ENCODE data around the gene WDR55.

The WDR55 gene

DNA sequence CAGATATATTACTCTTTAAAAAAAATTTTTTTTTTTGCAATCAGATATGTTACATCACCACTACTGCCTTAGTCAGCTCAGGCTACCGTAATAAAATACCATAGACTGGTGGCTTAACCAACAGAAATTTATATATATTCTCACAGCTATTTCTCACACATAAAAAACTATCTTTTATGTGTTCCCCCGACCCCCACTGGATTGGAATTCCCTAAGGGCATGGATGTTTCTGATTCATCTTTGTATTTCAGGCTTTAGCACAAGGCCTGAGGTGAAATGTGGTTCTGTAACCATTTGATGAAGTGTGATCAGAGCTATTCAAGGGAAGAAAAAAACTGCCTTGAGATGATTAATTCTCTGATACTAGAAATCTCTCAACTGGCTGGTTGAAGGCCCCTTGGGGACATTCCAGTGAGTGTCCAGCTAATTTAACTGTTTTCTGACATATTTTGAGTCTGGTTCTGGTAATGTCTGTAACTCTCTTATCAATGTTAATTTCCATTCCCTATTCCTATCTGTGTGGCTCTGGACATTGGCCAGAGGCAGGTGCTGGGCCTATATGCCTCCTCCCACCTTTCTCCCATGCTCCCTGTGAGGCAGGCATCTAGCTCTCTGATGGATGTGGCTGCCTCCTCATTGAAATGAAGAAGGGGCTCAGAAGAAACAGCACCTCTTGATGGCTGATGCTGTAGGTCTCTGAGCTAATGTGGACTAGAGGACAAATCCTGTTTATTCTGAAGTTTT, 34.2 kb upstream of the WDR55 start:
- ChIA-PET POLR2A (no interaction called here), CTCF (interaction anchor here (0.8 to 1.5 kb wide), 7 partner anchors 11 to 83 kb away, joined by 3 to 6 read pairs (median 3); partner anchors contain the start of gene EIF4EBP3)
- H3K27ac ChIP-seq (ENCODE audit: insufficient read depth in 1 of 2, low read depth in 1 of 2, low read length in 2 of 2, poor library complexity in 1 of 2, severe bottlenecking in 2 of 2): no peak overlapping the region
- peaks cover 0 to 22% (median 17%) of the 10 kb centered on the region in 4 experiments for H3K4me1 ChIP-seq (ENCODE audit: control extremely low read depth in 1 of 4, control insufficient read depth in 4 of 4, insufficient read depth in 4 of 4, low read length in 3 of 4)
- DNase-seq: no peak
- H3K9me3 ChIP-seq (ENCODE audit: control extremely low read depth in 1 of 5, control insufficient read depth in 4 of 5, insufficient read depth in 2 of 5, low read depth in 1 of 5, low read length in 4 of 5): peaks cover 0 to 16% (median 5%) of the 10 kb centered on the region in 5 experiments
- no peaks in the 10 kb centered on the region for H3K36me3 ChIP-seq (ENCODE audit: control insufficient read depth in 4 of 4, insufficient read depth in 4 of 4, low read length in 3 of 4)
- peaks cover 0 to 51% (median 30%) of the 10 kb centered on the region in 5 experiments for H3K27me3 ChIP-seq (replicated peaks in 2 of 5; ENCODE audit: control insufficient read depth in 4 of 5, insufficient read depth in 5 of 5, low read length in 4 of 5)
- 86% methylated on average over 2 of the region's 2 CpGs for WGBS (ENCODE audit: insufficient coverage)
- H3K4me3 ChIP-seq (ENCODE audit: control insufficient read depth in 1 of 7, extremely low read depth in 1 of 7, insufficient read depth in 4 of 7, low read depth in 2 of 7, low read length in 6 of 7): peak overlapping the region in 1 of 7 experiments; percentile 13

GRCh38 chr5:140631036-140631417, 33.7 kb upstream of the WDR55 start:
- DNase-seq: no peak
- 100% methylated on average over 4 of the region's 4 CpGs for whole genome bisulfite sequencing (ENCODE audit: insufficient coverage)
- CTCF ChIA-PET: interaction anchor here (1.0 to 1.5 kb wide), 4 partner anchors 12 to 84 kb away, joined by 3 to 6 read pairs (median 4); partner anchors contain the start of gene EIF4EBP3

GRCh38 chr5:140631831-140632365, 32.8 kb upstream of the WDR55 start:
- ChIA-PET POLR2A (interaction anchor here (0.7 kb wide), 1 partner anchor 11 kb away, joined by 3 read pairs; no protein-coding TSS in a partner anchor), CTCF (interaction anchor here (1.0 to 5.2 kb wide), 4 partner anchors 9 to 84 kb away, joined by 3 to 69 read pairs (median 6); partner anchors contain the start of genes EIF4EBP3, IK and NDUFA2)

More at GRCh38 chr5:140631036-140631417, 33.7 kb upstream of the WDR55 start:
- H3K36me3 ChIP-seq (ENCODE audit: control insufficient read depth in 4 of 4, insufficient read depth in 4 of 4, low read length in 3 of 4): no peaks in the 10 kb centered on the region
- peaks cover 0 to 47% (median 29%) of the 10 kb centered on the region in 5 experiments for H3K27me3 ChIP-seq (replicated peaks in 2 of 5; ENCODE audit: control insufficient read depth in 4 of 5, insufficient read depth in 5 of 5, low read length in 4 of 5)
- no peak overlapping the region for H3K27ac ChIP-seq (ENCODE audit: insufficient read depth in 1 of 2, low read depth in 1 of 2, low read length in 2 of 2, poor library complexity in 1 of 2, severe bottlenecking in 2 of 2)
- H3K4me3 ChIP-seq (ENCODE audit: control insufficient read depth in 1 of 7, extremely low read depth in 1 of 7, insufficient read depth in 4 of 7, low read depth in 2 of 7, low read length in 6 of 7): peak overlapping the region in 1 of 7 experiments; percentile 35
- H3K4me1 ChIP-seq (ENCODE audit: control extremely low read depth in 1 of 4, control insufficient read depth in 4 of 4, insufficient read depth in 4 of 4, low read length in 3 of 4): peaks cover 0 to 22% (median 17%) of the 10 kb centered on the region in 4 experiments
- peaks cover 0 to 16% (median 5%) of the 10 kb centered on the region in 5 experiments for H3K9me3 ChIP-seq (ENCODE audit: control extremely low read depth in 1 of 5, control insufficient read depth in 4 of 5, insufficient read depth in 2 of 5, low read depth in 1 of 5, low read length in 4 of 5)
- POLR2A ChIA-PET: no interaction called here

GRCh38 chr5:140632366-140633020, 32.2 kb upstream of the WDR55 start:
- WGBS (ENCODE audit: insufficient coverage): under 1% methylated on average over 51 of the region's 51 CpGs
- POLR2A ChIA-PET: interaction anchor here (0.7 kb wide), 1 partner anchor 10 kb away, joined by 3 read pairs; no protein-coding TSS in a partner anchor
- Histone ChIP-seq H3K4me3 (ENCODE audit: control insufficient read depth in 1 of 7, extremely low read depth in 1 of 7, insufficient read depth in 4 of 7, low read depth in 2 of 7, low read length in 6 of 7) (peak overlapping the region; percentile 27 to 74 (median 50)), H3K4me1 (ENCODE audit: control extremely low read depth in 1 of 4, control insufficient read depth in 4 of 4, insufficient read depth in 4 of 4, low read length in 3 of 4) (peaks cover 0 to 22% (median 17%) of the 10 kb centered on the region in 4 experiments), H3K27me3 (replicated peaks in 2 of 5; ENCODE audit: control insufficient read depth in 4 of 5, insufficient read depth in 5 of 5, low read length in 4 of 5) (peaks cover 0 to 46% (median 26%) of the 10 kb centered on the region in 5 experiments), H3K36me3 (ENCODE audit: control insufficient read depth in 4 of 4, insufficient read depth in 4 of 4, low read length in 3 of 4) (no peaks in the 10 kb centered on the region), H3K27ac (ENCODE audit: insufficient read depth in 1 of 2, low read depth in 1 of 2, low read length in 2 of 2, poor library complexity in 1 of 2, severe bottlenecking in 2 of 2) (no peak overlapping the region), H3K9me3 (ENCODE audit: control extremely low read depth in 1 of 5, control insufficient read depth in 4 of 5, insufficient read depth in 2 of 5, low read depth in 1 of 5, low read length in 4 of 5) (peaks cover 0 to 11% (median 3%) of the 10 kb centered on the region in 5 experiments)
- CTCF ChIA-PET: interaction anchor here (0.8 to 5.2 kb wide), 7 partner anchors 10 to 84 kb away, joined by 3 to 69 read pairs (median 4); partner anchors contain the start of genes EIF4EBP3, IK and NDUFA2
- peak in 2 of 3 donors; percentile 59 to 71 for DNase-seq

More at GRCh38 chr5:140631831-140632365, 32.8 kb upstream of the WDR55 start:
- H3K27ac ChIP-seq (ENCODE audit: insufficient read depth in 1 of 2, low read depth in 1 of 2, low read length in 2 of 2, poor library complexity in 1 of 2, severe bottlenecking in 2 of 2): no peak overlapping the region
- DNase-seq: peak in 2 of 3 donors; percentile 45 to 61
- H3K4me3 ChIP-seq (ENCODE audit: control insufficient read depth in 1 of 7, extremely low read depth in 1 of 7, insufficient read depth in 4 of 7, low read depth in 2 of 7, low read length in 6 of 7): peak overlapping the region; percentile 27 to 74 (median 50)
- H3K36me3 ChIP-seq (ENCODE audit: control insufficient read depth in 4 of 4, insufficient read depth in 4 of 4, low read length in 3 of 4): no peaks in the 10 kb centered on the region
- peaks cover 0 to 46% (median 26%) of the 10 kb centered on the region in 5 experiments for H3K27me3 ChIP-seq (replicated peaks in 2 of 5; ENCODE audit: control insufficient read depth in 4 of 5, insufficient read depth in 5 of 5, low read length in 4 of 5)
- H3K9me3 ChIP-seq (ENCODE audit: control extremely low read depth in 1 of 5, control insufficient read depth in 4 of 5, insufficient read depth in 2 of 5, low read depth in 1 of 5, low read length in 4 of 5): peaks cover 0 to 15% (median 5%) of the 10 kb centered on the region in 5 experiments
- WGBS (ENCODE audit: insufficient coverage): 14% methylated on average over 36 of the region's 36 CpGs
- H3K4me1 ChIP-seq (ENCODE audit: control extremely low read depth in 1 of 4, control insufficient read depth in 4 of 4, insufficient read depth in 4 of 4, low read length in 3 of 4): peaks cover 0 to 22% (median 17%) of the 10 kb centered on the region in 4 experiments

GRCh38 chr5:140633021-140633471, 31.7 kb upstream of the WDR55 start, which contains the start of gene CD14:
CD14 (minus strand) TSS chr5:140633175; CDS start chr5:140633071, 104 bp downstream.
- peaks cover 0 to 8% (median 3%) of the 10 kb centered on the region in 5 experiments for H3K9me3 ChIP-seq (ENCODE audit: control extremely low read depth in 1 of 5, control insufficient read depth in 4 of 5, insufficient read depth in 2 of 5, low read depth in 1 of 5, low read length in 4 of 5)
- peak in 2 of 3 donors; percentile 7 to 19 for DNase-seq
- peaks cover 0 to 22% (median 17%) of the 10 kb centered on the region in 4 experiments for H3K4me1 ChIP-seq (ENCODE audit: control extremely low read depth in 1 of 4, control insufficient read depth in 4 of 4, insufficient read depth in 4 of 4, low read length in 3 of 4)
- no peak within 1 kb of the TSS for H3K27ac ChIP-seq (ENCODE audit: insufficient read depth in 1 of 2, low read depth in 1 of 2, low read length in 2 of 2, poor library complexity in 1 of 2, severe bottlenecking in 2 of 2)
- H3K36me3 ChIP-seq (ENCODE audit: control insufficient read depth in 4 of 4, insufficient read depth in 4 of 4, low read length in 3 of 4): no peaks in the 10 kb centered on the region
- POLR2A ChIA-PET: interaction anchor here (0.7 kb wide), 1 partner anchor 260 kb away, joined by 4 read pairs; no protein-coding TSS in a partner anchor
- 13% methylated on average over 13 of the region's 16 CpGs for WGBS (ENCODE audit: insufficient coverage)
- peak within 1 kb of the TSS; percentile 27 to 74 (median 50) for H3K4me3 ChIP-seq (ENCODE audit: control insufficient read depth in 1 of 7, extremely low read depth in 1 of 7, insufficient read depth in 4 of 7, low read depth in 2 of 7, low read length in 6 of 7)
- peaks cover 0 to 46% (median 26%) of the 10 kb centered on the region in 5 experiments for H3K27me3 ChIP-seq (replicated peaks in 2 of 5; ENCODE audit: control insufficient read depth in 4 of 5, insufficient read depth in 5 of 5, low read length in 4 of 5)
- CTCF ChIA-PET: interaction anchor here (0.8 to 5.2 kb wide), 6 partner anchors 10 to 85 kb away, joined by 3 to 69 read pairs (median 5); partner anchors contain the start of gene EIF4EBP3

DNA sequence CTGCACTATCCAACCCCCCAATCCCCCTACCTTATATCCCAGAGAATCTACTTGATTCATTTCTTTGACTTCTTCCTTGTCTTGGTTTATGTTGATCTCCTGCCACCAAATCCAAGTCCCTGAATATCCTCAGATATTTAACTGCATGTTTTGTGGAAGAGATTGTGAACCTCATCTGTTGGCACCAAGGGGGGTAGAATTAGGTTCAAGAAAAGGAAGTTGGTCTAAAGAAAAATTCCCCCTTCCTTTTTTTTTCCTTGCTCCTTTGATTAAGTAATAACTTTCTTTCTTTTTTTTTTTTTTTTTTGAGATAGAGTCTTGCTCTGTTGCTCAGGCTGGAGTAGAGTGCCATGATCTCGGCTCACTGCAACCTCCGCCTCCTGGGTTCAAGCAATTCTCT, 31.2 kb upstream of the WDR55 start:
- no peak for DNase-seq
- Histone ChIP-seq H3K27me3 (replicated peaks in 2 of 5; ENCODE audit: control insufficient read depth in 4 of 5, insufficient read depth in 5 of 5, low read length in 4 of 5) (peaks cover 0 to 44% (median 26%) of the 10 kb centered on the region in 5 experiments), H3K36me3 (ENCODE audit: control insufficient read depth in 4 of 4, insufficient read depth in 4 of 4, low read length in 3 of 4) (no peaks in the 10 kb centered on the region), H3K9me3 (ENCODE audit: control extremely low read depth in 1 of 5, control insufficient read depth in 4 of 5, insufficient read depth in 2 of 5, low read depth in 1 of 5, low read length in 4 of 5) (peaks cover 0 to 3% (median under 1%) of the 10 kb centered on the region in 5 experiments), H3K27ac (ENCODE audit: insufficient read depth in 1 of 2, low read depth in 1 of 2, low read length in 2 of 2, poor library complexity in 1 of 2, severe bottlenecking in 2 of 2) (no peak overlapping the region), H3K4me1 (ENCODE audit: control extremely low read depth in 1 of 4, control insufficient read depth in 4 of 4, insufficient read depth in 4 of 4, low read length in 3 of 4) (peaks cover 0 to 22% (median 17%) of the 10 kb centered on the region in 4 experiments), H3K4me3 (ENCODE audit: control insufficient read depth in 1 of 7, extremely low read depth in 1 of 7, insufficient read depth in 4 of 7, low read depth in 2 of 7, low read length in 6 of 7) (no peak overlapping the region)
- ChIA-PET POLR2A (interaction anchor here (0.7 kb wide), 1 partner anchor 261 kb away, joined by 4 read pairs; no protein-coding TSS in a partner anchor), CTCF (interaction anchor here (0.8 to 5.2 kb wide), 5 partner anchors 11 to 85 kb away, joined by 4 to 69 read pairs (median 6); partner anchors contain the start of gene EIF4EBP3)
- WGBS (ENCODE audit: insufficient coverage): no CpG with 5 or more reads among the region's 2 CpGs

Measured in common myeloid progenitor, CD34-positive (primary cell).